Measurements from ENCODE around the gene SHC2.
"Not testable (repeated sequence)": the region's sequence is repeated elsewhere in the genome, so short reads cannot be mapped to it uniquely, and the experiment has no call there.

The SHC2 gene

GRCh38 chr19:407511-408440 is 53.1 kb downstream of the SHC2 start:
- no peak for DNase-seq (ENCODE audit: low read depth in 2 of 2, low spot score in 1 of 2)

GRCh38 chr19:406971-407510 is 53.8 kb downstream of the SHC2 start:
- DNase-seq (ENCODE audit: low read depth in 2 of 2, low spot score in 1 of 2), result no peak

GRCh38 chr19:406135-406781 is 54.6 kb downstream of the SHC2 start:
- DNase-seq (ENCODE audit: low read depth in 2 of 2, low spot score in 1 of 2), result no peak

GRCh38 chr19:405121-405965 is 55.5 kb downstream of the SHC2 start:
- no peak for DNase-seq (ENCODE audit: low read depth in 2 of 2, low spot score in 1 of 2)

GRCh38 chr19:403221-404027 is 57.4 kb downstream of the SHC2 start:
- DNase-seq (ENCODE audit: low read depth in 2 of 2, low spot score in 1 of 2), result no peak

- DNase-seq (ENCODE audit: low read depth in 2 of 2, low spot score in 1 of 2), result no peak
These were observed 58.0 kb downstream of the SHC2 start for GRCh38 chr19:402786-403185.

GRCh38 chr19:401866-402511 is 58.8 kb downstream of the SHC2 start:
- no peak for DNase-seq (ENCODE audit: low read depth in 2 of 2, low spot score in 1 of 2)

GRCh38 chr19:400976-401865 is 59.6 kb downstream of the SHC2 start:
- DNase-seq (ENCODE audit: low read depth in 2 of 2, low spot score in 1 of 2), result no peak

GRCh38 chr19:399370-399769 is 61.5 kb downstream of the SHC2 start:
- no peak for DNase-seq (ENCODE audit: low read depth in 2 of 2, low spot score in 1 of 2)

GRCh38 chr19:398719-399118 is 62.1 kb downstream of the SHC2 start:
- no peak for DNase-seq (ENCODE audit: low read depth in 2 of 2, low spot score in 1 of 2)

- no peak for DNase-seq (ENCODE audit: low read depth in 2 of 2, low spot score in 1 of 2)
These were observed 62.7 kb downstream of the SHC2 start for GRCh38 chr19:397941-398706.

GRCh38 chr19:397321-397720 is 63.5 kb downstream of the SHC2 start:
- no peak for DNase-seq (ENCODE audit: low read depth in 2 of 2, low spot score in 1 of 2)

- DNase-seq (ENCODE audit: low read depth in 2 of 2, low spot score in 1 of 2), result no peak
These were observed 65.4 kb downstream of the SHC2 start for GRCh38 chr19:395467-395866.

- DNase-seq (ENCODE audit: low read depth in 2 of 2, low spot score in 1 of 2), result not testable (repeated sequence)
These were observed 66.0 kb downstream of the SHC2 start for GRCh38 chr19:394857-395256.

GRCh38 chr19:393560-393959 is 67.3 kb downstream of the SHC2 start:
- not testable (repeated sequence) for DNase-seq (ENCODE audit: low read depth in 2 of 2, low spot score in 1 of 2)

- DNase-seq (ENCODE audit: low read depth in 2 of 2, low spot score in 1 of 2), result no peak
These were observed 68.4 kb downstream of the SHC2 start for GRCh38 chr19:392375-392970.

- no peak for DNase-seq (ENCODE audit: low read depth in 2 of 2, low spot score in 1 of 2)
These were observed 69.0 kb downstream of the SHC2 start for GRCh38 chr19:391726-392374.
